Measurements from ENCODE around the gene ATG10. TPM values are rescaled to one million over a fixed set of nuclear protein-coding genes. Genes with fewer than 3 reads are reported as not detected.
A peak's percentile ranks its signal among the peaks of the same experiment; 100 is the strongest.

Gene ATG10
- total RNA-seq, 1 experiment from 2014 or later: 1.6 TPM

DNA sequence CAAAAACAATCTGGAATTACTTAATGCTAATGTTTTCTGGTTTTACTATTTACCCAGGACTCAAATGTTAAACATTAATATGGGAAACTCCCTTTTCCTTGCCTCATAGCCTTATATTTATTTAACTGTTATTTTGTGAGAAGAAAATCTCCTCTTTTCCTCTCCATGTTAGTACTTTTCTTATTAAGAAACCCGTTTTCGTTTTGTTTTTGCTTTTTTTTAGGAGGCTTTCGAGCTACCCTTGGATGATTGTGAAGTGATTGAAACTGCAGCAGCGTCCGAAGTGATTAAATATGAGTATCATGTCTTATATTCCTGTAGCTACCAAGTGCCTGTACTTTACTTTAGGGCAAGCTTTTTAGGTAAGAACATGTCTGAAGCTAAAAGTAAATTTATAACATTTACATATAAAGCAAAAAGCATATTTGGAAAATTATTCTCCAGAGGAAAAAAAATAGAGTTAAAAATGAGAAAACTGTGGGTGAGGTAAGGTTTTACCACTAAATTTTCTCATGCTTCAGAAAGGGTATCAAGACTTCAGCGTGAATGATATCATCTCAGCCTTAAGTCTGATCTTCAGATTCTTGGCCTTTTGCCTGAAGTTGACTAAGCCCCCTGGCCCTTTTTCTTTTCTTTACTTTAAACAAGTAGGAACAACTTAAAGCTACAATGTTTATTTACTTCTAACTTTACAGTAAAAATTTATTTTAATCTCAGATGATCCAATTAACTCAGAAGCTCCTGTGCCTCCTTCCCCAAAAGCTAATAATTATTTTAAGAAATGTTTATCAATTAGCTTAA lies 192.6 kb downstream of the ATG10 start:
- DNase-seq (ENCODE audit: low spot score): no peak

DNA sequence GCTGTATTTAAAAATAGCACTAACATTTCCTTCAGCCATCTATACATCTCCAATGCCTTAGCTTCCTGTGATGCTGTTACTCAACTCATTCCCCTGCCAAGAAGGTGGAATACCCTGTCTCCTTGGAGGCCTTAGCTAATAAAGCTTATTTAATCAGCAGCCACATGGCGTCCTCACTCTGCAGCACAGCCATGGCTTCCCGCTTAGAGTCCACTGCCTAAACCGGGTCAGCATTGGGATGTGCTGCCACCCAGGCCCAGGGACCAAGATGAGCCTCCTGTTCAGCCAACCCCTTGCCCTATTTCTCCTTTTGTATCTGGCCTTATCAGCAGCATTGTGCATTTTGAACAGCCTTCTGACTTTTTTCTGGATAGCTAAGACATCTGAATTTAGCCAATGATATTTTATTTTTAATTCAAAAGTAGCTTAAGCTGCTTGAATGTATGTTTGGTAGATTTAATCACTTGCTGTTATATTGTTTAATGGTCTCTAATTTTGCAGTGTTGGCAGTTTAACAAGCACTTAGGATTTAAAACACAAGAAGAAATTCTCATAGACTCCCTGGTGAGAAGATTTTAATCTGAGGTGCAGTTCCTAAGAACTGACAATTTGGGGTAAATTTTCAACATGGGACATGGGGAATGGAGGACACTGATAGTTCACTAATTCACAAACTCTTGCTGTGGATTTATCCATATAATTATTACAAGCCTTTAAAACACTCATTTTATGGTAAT lies 193.3 kb downstream of the ATG10 start:
- peak; percentile 3 for DNase-seq (ENCODE audit: low spot score)

DNA sequence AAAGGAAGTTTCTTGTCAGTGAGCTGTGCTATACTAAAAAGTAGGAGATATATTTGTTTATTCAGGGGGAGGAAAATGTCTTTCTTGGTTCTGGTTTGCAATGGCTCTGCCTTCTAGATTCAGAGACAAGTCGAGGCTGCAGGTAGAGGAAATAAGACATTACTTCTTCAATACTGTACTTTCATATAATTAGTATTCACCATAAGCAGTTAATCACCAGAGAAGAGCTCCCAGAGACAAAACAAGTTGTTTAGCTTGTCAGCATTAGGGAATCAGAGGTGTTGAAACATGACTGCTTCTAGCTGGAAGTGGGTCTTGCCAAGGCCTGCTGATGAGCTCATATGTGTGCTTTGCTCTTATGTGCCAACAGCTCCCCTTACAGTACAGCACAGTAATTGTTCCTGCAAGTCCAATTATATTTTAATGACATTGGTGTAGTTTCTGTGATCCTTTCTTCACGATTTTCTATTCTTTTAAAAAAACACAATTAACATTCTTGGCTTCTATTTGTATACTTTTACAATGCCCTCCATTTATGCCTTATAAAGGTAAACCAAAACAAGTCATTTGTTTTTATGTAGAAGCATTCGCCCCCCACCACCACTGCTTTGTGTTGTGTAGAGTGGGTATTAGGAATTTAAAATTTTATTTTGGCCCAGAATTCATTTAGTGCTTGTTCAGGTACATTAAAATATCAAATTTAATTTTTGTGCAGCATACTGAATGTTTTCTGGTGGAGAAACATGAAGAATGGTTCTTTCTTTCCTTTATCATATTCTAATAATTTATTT lies 194.1 kb downstream of the ATG10 start:
- DNase-seq (ENCODE audit: low spot score): peak; percentile 58

DNA sequence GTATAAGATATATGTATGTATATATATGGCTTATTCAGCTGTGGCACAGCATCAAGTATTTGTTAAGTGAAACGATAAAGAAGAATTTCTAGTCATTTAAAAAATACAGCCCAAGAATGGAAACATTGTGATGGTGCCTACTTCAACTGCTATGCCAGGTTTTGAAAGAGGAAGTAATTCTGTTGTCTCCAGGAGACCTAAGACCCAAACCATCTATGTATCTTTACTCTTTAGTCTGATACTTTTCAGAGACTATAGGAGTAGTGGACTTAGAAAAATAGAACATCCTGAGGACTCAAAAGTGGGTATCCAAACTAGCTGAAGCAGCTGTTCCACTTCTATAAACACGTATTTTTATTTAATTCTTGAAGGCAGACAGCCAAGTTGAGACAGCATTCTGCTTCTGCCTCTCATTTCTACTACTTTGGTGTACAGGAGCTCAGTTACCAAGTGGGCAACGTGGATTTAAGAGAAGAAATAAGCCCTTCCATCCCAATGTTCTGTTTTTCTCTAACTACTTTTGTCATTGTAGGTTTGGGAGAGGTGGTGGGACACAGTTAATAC lies 195.6 kb downstream of the ATG10 start:
- no peak for DNase-seq (ENCODE audit: low spot score)

DNA sequence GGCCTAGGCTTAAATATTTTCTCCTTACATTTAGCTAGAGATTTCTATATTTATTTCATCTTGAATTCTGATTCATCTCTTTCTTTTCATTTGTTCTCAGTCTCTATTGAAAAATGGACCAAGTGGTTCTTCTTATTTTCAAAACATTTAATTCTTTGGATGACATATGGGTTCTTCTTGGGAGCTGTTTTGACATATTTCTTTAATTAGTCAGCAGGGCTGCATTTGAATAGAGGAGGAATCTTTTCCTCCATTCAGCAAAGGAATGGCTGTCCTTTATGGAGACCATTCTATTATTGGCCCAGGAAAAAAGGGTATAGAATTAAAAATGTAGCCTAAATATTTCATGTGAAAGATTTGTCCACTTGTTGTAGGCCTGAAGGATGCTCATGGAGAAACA lies 196.5 kb downstream of the ATG10 start:
- DNase-seq (ENCODE audit: low spot score): no peak

DNA sequence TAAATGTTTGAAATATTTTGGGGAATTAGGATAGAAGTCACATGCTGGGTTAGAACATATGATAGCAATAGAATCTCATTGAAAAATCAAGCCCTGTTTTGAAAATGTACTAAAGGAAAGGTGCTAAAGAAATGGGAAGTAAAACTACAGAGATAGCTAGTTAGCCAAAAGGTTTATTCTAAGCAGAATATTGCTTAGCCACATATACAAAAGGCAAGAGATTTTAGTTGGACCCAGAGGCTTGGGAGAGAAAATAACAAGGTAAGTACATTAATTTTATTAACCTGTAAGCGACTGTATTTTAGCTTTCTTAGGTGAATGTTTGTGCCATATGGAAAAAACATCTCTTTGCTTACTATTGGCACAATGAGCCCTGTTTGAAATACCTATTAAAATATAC lies 198.1 kb downstream of the ATG10 start:
- DNase-seq (ENCODE audit: low spot score): no peak

DNA sequence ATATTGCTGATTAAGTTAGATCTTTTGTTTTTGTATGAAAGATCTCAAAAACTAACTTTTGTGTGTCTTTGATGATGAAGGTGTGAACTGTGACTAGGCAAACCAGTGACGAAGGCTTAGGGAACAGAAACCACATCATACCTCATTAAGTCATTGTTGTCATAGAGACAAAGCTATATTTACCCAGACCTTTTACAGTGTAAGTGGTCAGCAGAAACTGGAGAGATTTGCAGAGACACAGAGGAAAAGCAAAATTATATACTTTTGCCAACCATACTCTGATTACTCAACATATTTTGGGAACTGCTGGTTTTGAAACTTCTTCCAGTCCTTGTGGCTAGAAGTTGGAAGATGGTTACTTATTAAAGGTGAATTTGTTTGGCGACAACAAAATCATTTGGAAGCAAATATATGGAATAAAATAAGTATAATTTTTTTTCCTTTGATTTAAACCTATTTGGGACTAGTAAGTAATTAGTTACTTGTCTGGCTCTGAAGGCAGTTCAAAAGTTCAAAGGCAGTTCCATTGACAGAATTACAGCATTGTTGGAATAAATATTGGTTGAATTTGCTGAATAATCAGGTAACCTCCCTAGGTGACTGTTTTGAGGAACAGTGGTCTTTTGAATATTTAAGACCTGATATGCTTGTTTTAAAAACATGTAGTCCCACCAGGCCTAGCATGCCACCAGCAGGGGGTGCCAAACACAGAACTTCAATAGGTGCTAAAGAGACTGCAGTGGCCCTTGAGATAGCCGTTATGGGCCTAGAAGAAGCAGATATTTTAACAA lies 202.5 kb downstream of the ATG10 start:
- DNase-seq (ENCODE audit: low spot score): peak; percentile 81

DNA sequence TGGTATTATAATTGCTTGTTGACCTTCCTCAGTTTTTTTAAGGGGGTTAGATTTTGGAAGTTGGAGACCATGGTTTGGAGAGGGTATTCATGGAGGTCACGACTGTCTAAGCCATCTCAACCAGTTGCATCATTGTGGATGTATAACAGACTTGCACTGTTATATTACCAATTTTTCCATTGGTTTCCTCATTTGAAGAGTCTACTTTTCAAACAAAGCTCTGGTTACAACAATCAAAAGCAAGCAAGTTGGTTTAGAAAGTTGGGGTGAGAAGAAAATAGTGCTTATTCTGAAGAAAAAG lies 203.0 kb downstream of the ATG10 start:
- DNase-seq (ENCODE audit: low spot score): no peak

DNA sequence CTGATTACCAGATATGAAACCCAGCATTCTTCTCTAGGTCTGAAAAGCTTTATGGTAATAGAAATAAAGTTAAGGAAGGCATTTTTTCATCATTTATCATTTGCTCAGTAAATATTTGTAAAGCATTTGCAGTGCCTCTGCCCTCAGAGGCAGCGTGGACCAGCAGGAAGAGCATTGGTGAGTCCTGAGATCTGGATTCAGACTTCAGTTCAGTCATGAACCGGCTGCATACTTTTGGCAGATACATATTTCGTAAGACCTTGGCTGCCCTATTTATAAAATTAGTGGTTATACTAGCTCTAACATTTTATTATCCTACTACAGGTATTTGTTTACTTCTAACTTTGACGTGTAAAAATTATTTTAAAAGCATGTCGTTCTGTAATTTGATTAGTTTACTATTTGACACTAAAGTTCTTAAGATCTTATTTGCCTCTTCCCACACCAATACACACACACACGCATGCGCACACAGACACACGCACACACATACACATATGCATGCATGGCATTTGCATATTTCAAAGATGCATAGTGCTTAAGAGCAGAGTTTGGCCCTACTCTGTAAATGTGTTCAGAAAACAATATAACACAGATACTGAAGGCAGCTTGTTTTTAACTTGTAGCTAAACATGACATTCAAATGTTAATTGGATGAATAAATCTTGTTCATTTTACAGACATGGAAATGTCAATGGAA lies 204.4 kb downstream of the ATG10 start:
- DNase-seq (ENCODE audit: low spot score): no peak

DNA sequence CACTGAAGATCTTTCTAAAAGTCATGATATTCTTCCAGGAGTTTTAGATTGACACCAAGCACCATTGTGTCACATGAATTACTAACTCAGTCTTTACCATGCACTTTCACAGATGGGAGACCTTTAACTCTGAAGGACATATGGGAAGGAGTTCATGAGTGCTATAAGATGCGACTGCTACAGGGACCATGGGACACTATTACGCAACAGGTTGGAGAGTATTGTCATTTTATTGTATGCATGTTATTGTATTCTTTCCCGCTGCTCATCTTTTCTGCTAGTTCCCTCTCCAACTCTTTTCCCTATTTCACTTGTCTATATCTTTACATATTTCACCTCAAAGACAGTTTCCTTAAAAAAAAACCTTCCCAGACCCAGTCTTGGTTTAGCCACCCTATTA lies 206.6 kb downstream of the ATG10 start:
- no peak for DNase-seq (ENCODE audit: low spot score)

DNA sequence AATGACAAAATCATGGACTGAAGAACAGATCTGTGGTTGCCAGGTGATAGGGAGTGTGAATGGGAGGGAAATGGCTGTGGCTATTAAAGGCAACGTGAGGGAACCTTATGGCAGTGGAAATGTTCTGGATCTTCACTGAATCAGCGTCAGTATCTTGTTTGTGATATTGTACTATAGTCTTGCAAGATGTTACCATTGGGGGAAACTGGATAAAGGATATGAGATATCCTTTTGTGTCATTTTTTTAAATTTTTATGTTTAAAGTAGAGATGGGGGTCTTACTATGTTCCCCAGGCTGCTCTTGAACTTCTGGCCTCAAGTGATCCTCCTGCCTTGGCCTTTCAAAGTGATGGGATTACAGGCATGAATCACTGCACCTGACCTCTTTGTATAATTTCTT lies 210.8 kb downstream of the ATG10 start:
- no peak for DNase-seq (ENCODE audit: low spot score)

DNA sequence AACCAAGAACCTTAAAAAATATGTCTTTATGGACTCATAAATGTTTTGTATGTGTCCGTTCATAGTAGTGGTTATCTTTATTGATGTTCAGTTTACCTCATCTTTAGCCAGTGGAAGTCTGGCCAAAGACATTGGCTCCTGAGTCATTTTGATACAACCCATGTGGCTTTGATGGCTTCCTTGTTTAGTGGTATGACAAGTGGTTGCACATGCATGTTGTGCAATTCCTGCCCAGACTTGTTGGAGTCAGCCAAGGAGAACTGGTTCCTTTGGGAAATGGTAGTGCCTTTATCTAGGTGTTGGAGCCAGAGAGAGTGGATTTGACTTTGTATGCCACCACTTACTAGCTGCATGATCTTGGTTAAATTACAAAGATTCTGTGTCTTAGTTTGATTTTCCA lies 212.0 kb downstream of the ATG10 start:
- no peak for DNase-seq (ENCODE audit: low spot score)

DNA sequence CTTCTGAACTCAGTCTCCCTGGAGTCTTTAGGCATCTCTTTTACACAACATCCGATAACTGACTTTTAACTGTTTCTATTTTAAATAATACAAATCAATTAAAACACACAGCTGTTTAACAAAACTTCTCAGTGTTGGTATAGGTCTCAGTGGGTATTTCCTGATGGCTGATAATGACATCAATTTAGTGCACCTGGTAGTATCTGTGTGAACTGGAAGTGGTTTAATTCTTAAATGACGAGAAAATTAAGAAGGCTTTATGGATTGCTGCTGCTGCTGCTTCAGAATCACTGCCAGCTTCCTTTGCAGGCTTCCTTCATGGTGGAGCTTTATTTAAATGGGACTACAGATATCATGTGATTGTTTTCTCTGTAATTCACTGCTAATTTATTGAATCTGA lies 214.0 kb downstream of the ATG10 start:
- DNase-seq (ENCODE audit: low spot score): no peak

DNA sequence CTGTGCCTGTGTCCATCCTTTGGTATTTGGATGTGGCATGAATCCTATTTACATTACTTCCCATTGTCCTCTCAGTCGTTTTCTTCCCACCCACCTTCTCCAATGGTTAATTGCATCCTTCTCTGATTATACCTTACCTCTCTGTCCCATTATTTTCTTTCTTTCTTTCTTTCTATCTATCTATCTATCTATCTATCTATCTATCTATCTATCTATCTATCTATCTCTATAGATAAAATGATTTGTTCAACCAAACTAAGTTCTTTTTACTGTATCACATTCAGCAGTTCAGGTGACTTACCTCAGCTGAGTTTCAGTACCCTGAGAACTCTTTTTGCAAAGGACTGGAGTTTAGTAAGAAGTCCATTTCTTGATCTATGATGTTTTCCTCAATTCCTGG lies 225.7 kb downstream of the ATG10 start:
- no peak for DNase-seq (ENCODE audit: low spot score)

DNA sequence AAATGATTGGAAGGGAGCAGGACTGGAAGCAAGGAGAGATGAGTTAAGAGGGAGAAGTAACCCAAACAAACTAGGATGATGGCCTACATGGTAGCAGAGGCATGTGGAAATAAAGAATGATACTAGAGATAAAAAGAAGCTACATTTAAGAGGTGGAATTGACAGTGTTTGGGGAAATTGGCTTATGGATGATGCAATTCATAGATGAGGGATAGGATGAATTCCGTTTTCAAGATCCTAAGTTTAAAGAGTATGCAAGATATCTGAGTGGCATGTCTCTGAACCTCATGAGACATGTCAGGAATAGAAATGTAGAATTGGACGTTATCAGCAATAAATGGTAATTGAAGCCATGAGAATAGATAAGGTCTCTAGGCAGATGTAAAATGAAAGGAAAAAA lies 232.7 kb downstream of the ATG10 start:
- DNase-seq (ENCODE audit: low spot score): no peak

DNA sequence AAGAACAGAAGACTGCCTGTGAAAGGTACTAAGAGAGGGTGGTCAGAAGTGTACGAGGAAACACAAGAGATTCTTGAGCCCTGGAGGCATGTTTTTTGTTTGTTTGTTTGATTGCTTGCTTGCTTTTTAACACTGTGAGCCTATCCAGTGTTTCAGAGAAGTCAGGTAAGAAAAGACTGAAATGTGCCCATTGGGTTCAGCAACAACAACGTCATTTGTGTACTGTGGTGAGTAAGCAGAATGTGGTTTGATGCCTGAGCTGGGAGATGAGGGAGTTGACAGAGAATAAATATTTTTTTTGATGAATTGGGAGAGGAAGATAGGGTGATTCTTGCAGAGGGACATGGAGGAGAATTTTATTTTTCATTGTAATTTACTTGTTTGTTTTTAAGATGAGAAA lies 233.2 kb downstream of the ATG10 start:
- no peak for DNase-seq (ENCODE audit: low spot score)

DNA sequence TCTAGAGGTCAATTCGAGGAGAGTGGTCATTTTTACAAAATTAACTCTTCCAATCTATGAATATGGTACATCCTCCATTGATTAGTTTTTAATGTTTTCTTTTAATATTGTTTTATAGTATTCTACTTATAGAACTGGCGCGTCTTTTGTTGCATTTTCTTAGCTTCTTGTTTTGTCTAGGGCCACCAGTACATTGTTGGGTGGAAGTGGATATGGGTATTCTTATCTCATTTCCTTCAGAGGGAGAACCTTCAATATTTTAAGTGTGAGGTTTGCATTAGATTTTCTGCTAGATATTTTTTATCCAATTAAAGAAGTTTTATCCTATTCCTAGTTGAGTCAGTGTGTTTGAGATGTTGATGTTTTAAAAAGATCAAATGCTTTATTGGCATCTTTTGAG lies 236.5 kb downstream of the ATG10 start:
- DNase-seq (ENCODE audit: low spot score): no peak

DNA sequence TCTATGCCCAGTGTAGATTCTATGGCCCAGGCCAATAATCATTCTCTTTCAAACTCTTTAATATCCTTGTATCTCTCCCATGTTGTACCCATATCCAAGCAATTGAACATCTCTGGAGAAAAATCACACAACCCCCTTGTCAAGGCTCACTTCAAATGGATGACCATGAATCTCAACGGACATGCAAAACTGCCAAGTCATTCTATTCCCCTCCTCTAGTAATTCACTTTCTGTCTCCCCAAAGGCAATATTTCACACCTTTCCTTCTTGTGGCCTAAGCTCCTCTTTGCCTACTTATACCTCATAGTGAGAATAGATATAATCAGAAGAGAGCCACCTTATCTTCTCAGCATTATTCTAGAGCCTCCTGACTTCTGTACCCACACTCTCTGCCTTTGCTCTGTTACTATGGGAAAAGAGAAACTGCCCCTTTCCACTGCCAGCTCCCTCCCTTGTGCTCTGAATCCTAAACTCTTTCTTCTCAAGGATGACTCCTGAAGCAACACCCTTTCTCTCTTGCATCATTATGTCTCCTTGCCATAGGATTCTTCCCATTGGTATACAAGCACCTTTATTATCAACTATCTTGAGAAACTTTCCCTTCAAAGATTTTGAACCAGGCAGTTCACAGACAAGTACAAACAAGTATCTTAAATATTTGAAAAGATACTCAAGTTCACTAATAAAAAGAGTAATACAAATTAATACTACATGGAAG lies 240.2 kb downstream of the ATG10 start:
- no peak for DNase-seq (ENCODE audit: low spot score)

DNA sequence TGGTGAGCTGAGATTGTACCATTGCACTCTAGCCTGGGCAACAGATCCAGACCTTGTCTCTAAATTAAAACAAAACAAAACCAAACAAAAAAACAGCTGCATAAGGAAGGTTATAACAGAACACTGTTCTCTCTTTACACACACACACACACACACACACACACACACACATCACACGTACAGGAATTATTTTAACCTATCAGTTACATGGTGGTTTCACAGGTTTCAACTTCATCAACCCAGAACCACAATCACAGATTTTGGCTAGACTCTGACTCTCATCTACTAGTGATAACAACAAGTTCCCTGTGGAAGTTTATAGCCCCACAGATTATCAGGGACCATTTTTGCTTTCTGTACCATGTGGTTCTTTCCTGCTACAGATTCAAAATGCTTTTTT lies 246.1 kb downstream of the ATG10 start:
- DNase-seq (ENCODE audit: low spot score): no peak
